HT-29 (cell line): ENCODE data around the gene MS4A3. TPM values are rescaled to one million over a fixed set of nuclear protein-coding genes. Genes with fewer than 3 reads are reported as not detected.
"Not testable (repeated sequence)": the region's sequence is repeated elsewhere in the genome, so short reads cannot be mapped to it uniquely, and the experiment has no call there.

Experiments
- DNase-seq: peaks from one replicate; pipeline ENCODE4 v3.0.0-alpha.2; 2015; ENCODE audit warnings: low spot score
- total RNA-seq: library from RNA; depleted of rRNA; stranded (reverse); fragments of >200 nt; shearing (Covaris generic); gene quantifications from 2 replicates; pipeline ENCODE4 v1.2.3, GENCODE V29; 2014; rRNA removed

The MS4A3 gene, protein sequence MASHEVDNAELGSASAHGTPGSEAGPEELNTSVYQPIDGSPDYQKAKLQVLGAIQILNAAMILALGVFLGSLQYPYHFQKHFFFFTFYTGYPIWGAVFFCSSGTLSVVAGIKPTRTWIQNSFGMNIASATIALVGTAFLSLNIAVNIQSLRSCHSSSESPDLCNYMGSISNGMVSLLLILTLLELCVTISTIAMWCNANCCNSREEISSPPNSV
- not detected in 2 replicates for total RNA-seq

DNA sequence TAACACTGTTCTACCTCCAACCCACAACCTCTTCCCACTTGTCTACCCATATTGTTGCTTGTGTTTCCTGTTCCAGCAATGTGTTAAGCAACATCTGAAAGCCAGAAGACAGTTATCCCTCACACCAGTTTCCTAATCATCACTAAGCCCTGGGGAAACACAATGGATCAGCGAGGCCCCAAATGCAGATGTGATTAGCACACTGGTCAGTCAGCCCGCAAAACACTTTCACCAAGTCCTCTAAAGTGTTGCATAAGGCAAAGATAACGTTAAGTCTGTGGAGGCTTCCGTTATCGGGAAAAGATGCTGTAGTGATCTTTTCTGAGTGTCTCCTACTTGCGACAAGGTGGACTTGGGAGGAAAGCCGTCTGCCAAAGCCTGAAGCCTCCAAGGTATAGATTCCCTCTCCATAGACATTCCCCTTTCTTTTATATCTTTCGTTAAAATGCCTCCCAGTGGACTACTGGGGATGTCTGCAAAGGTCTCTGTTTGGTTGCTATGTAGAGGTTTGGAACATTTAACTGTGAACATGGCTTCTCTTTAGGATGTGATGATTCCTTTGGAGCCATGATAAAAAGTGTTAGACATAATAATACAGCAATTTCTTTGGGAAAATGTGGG lies at the start of gene MS4A3:
TSS of gene MS4A3 (plus strand) at position 317 of the 621 bp plus-strand sequence. CDS start 4,496 bp downstream, outside the sequence.
- no peak for DNase-seq

DNA sequence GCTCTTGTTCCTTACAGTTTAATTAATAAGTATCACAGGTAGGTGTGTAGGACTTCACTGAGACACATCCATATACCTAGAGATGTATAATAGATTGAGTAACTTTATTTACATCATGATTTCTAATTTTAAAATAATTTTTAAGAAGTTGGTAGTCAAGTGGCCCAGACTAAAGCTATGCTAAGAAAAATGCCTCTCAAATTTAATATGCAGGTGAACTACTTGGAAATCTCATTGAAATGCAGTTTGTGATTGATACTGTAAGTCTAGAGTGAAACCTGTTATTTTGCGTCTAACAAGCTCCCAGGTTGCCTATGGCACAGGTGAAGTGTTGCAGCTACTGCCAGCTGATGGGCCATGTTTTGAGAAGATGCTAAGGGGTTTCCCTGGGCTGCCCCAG lies 39.6 kb upstream of the MS4A3 start, which contains the start of gene OOSP4B:
TSS of gene OOSP4B (plus strand) at position 301 of the 400 bp plus-strand sequence.
- no peak for DNase-seq

DNA sequence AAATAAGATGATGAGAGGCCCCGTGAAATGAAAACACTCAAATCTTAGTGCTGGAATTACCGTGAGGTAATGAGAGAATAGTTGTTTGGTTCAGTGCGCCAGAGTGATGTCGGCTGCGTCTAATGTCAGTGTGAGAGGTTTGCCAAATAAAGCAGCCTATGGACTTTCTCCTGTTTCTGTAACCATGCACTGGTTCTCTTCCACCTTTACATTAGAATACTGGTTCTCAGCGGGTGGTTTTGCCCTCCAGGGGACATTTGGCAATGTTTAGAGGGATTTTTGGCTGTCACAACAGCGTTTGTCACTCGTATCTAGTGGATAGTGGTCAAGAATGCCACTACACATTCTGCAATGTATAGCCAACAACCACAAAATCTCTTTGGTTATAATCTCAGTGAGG lies 38.4 kb upstream of the MS4A3 start:
- no peak for DNase-seq

DNA sequence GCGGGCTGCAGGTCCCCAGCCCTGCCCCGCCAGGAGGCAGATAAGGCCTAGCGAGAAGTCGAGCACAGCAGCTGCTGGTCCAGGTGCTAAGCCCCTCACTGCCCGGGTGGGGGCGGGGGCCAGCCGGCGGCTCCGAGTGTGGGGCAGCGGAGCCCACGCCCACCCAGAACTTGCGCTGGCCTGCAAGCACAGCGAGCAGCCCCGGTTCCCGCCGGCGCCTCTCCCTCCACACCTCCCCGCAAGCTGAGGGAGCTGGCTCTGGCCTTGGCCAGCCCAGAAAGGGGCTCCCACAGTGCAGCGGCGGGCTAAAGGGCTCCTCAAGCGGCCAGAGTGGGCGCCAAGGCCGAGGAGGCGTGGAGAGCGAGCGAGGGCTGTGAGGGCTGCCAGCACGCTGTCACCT lies 36.1 kb upstream of the MS4A3 start:
- DNase-seq, result not testable (repeated sequence)

DNA sequence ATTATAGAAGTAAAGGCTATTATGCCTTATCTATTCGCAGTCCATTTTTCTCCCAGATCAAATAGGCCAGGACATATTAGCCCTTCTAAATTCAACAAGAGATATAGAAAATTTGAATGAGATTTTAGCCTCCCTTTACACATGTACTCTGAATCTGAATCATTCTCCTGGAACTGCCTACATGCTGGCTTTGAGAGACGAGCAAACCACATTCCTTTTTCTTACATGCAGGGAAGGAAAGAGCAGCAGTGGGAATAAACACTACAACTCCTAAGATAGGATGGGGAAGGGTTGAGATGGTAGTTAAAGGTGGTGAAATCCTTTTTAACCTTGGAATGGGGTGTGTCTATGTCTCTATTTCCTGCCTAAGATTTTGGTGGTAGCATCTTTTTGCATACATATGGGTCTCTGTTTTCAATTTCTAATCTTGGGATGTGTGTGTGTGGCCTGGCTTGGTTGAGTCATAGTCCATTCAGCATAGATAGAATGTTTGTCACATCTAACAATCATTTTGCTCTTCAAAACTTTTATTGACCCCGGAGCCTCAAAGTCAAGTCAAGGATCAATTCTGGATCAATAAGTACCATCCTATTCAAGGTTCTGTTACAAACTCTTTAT lies 27.3 kb upstream of the MS4A3 start:
- DNase-seq, result no peak

DNA sequence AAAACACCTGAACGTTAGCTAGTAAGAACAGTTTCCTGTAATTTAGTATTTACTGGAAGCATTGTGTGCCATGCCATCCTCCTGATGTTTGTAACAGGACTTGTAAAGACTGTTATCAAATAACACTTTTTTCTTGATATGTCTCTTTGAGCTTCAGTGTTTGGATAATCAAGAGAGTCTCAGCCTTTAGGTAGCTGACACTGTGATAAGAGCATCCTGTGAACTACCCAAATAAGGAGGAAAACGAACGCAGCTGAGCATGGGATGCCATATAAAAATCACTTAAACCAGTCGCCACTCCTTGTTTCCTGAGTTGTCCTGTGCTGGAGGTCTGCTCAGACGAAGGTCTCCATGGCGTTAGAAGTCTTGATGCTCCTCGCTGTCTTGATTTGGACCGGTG lies 16.4 kb upstream of the MS4A3 start, which contains the start of gene OOSP2:
TSS of gene OOSP2 (plus strand) at position 301 of the 400 bp plus-strand sequence. CDS start at position 352, 51 bp downstream.
- no peak for DNase-seq

DNA sequence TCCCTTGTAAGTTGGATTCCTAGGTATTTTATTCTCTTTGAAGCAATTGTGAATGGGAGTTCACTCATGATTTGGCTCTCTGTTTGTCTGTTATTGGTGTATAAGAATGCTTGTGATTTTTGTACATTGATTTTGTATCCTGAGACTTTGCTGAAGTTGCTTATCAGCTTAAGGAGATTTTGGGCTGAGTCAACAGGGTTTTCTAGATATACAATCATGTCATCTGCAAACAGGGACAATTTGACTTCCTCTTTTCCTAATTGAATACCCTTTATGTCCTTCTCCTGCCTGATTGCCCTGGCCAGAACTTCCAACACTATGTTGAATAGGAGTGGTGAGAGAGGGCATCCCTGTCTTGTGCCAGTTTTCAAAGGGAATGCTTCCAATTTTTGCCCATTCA lies 6.0 kb upstream of the MS4A3 start:
- DNase-seq, result not testable (repeated sequence)

DNA sequence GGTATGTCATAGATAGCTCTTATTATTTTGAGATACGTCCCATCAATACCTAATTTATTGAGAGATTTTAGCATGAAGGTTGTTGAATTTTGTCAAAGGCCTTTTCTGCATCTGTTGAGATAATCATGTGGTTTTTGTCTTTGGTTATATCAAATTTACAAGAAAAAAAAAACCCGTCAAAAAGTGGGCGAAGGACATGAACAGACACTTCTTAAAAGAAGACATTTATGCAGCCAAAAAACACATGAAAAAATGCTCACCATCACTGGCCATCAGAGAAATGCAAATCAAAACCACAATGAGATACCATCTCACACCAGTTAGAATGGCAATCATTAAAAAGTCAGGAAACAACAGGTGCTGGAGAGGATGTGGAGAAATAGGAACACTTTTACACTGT lies 5.6 kb upstream of the MS4A3 start:
- not testable (repeated sequence) for DNase-seq

DNA sequence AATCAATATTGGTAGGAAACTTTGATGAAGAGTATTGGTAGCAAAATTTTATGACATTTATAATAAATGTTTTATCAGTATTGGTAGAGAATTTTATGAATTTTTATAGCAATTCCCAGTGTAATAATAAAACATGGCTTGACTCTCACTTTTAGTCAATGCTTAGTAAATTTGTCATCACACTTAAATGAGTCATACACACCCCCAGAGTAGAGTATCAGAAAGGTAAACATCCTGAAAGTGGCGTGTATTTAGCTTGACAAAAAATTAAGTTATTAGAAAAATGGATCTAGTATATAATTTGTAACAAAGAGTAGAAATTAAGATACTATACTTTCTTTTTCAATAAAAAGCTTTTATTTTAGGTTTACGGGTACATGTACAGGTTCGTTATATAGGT lies 2.6 kb downstream of the MS4A3 start:
- no peak for DNase-seq

DNA sequence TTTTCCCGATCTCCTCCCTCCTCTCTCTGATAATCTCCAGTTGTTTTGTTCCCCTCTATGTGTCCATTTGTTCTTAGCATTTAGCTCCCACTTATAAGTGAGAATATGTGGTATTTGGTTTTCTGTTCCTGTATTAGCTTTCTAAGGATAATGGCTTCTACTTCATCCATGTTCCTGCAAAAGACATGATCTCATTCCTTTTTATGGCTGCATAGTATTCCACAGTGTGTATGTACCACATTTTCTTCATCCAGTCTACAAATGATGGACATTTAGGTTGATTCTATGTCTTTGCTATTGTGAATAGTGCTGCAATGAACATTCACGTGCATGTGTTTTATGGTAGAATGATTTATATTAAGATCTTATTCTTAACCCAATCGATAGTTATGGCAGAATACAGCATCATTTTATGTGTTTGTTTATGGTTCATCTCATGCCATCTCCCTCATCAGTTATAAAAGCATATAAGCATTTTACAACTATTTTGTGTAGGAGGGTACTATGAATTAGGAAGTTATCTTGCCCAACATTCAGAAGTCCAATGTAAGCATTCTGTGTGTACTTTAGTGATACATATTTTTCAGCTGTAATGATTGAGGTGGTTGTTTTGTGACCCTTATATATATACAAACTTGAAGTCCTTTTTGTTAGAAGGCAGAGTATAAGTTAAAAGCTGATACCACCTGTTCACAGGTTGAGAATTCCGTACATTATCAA lies 3.2 kb downstream of the MS4A3 start:
- DNase-seq, result no peak

DNA sequence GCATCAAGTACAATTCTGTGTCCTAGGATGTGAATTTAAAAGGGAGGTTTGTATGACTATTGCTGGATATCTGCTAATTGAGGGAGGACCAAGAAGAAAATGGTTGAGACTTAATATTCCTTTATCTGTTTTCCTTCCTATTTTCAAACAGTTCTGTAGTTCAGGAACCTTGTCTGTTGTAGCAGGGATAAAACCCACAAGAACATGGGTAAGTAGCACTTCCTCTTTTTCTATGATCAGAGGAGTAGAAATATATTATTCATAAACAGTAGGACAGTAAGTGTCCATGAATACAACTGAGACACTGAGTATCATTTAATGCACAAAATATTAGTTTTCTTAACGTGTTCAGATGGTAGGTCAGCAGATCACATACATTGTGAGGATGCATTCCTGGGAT lies 7.6 kb downstream of the MS4A3 start:
- no peak for DNase-seq

DNA sequence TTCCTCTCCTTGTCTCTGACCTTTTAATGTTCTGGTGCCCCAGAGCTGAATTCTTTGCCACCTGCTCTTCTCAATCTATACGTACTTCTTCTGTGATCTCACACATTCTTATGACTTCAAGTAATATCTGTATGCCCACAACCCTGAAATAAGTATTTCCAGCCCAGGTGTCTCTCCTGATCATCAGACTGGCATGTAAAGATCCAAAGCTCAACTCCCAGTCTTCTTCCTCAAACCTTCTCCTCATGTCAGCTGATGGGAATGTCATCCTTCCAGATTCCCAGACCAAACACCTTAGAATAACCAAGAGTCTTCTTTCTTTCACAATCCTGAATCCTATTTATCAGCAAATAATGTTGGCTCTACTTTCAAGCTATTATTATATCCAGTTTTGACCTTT lies 9.3 kb downstream of the MS4A3 start:
- DNase-seq, result no peak

DNA sequence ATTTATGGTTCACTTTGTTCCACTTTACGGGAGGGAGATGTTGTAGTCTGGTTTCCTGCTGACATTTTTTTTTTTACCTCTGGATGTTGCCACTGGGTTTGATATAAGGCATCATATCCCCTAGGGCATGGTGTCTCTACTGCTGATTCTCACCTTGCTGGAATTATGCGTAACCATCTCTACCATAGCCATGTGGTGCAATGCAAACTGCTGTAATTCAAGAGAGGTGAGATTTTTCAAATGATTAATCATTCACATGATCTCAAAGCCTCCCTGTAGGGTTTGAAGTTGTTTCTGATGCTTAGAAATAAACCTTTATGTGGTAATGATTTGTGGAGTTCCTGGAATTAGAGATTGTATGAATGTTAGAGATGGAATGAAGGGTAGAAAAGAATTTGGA lies 13.0 kb downstream of the MS4A3 start:
- no peak for DNase-seq

DNA sequence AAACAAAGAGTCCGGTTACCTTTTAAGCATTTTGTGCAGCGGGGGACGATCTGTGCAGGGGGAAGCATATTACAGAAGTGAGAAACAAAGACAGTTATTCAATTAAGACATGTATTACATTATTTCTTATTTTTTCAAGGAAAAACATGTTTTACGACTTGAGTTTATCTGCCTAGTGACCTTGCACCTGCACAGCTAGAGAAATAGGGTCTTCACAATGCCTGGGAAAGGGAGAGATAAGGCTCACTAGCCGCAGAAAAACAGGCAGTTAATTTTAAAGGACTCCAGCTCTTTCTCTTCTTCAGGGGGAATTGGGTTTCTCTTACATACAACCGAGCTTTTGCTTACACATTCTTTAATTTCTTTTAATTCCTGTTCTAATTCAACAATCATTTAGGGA lies 15.2 kb downstream of the MS4A3 start:
- DNase-seq, result not testable (repeated sequence)

DNA sequence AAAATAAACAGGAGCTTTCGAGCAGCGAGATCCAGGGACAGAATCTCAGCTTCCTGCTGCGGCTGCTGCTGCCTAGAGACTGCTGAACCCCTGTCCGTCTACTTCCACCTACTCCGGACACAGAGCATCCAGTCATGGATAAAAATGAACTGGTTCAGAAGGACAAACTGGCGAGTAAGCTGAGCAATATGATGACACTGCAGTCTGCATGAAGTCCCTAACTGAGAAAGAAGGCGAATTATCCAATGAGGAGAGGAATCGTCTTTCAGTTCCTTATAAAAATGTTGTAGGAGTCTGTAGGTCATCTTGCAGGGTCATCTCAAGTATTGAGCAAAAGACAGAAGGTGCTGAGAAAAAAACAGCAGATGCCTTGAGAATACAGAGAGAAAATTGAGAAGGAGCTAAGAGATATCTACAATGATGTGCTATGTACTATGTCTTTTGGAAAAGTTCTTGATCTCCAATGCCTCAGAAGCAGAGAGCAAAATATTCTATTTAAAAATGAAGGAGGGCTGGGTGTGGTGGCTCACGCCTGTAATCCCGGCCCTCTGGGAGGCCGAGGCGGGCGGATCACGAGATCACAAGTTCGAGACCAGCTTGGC lies 20.9 kb downstream of the MS4A3 start:
- no peak for DNase-seq

DNA sequence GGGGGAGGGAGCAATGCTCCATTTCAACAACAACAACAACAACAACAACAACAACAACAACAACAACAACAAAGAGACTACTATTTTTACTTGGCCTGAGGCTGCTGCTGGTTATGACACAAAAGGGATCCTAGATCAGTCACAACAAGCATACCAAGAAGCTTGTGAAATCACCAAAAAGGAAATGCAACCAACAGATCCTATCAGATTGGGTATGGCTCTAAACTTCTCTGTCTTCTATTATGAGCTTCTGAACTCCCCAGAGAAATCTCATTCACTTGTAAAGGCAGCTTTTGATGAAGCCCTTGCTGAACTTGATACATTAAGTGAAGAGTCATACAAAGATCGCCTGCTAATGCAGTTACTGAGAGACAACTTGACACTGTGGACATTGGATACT lies 21.5 kb downstream of the MS4A3 start:
- no peak for DNase-seq

DNA sequence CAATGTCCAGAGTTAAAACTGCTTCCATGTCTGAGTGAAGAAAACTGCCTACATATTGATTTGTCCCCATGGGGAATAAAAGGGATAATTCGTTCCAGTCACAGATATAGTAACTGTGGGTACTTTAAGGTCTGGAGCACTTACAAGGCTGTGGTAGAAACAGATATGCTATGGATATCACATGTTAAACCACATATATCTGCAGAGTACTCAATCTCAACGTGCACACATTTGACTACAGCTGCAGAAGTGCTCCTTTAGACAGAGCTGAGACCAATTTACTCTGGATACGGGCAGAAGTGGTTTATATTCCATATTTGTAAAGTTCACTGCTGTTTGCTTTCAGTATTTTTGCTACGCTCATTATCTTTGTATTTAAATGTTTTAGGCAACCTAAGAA lies 22.3 kb downstream of the MS4A3 start:
- no peak for DNase-seq

DNA sequence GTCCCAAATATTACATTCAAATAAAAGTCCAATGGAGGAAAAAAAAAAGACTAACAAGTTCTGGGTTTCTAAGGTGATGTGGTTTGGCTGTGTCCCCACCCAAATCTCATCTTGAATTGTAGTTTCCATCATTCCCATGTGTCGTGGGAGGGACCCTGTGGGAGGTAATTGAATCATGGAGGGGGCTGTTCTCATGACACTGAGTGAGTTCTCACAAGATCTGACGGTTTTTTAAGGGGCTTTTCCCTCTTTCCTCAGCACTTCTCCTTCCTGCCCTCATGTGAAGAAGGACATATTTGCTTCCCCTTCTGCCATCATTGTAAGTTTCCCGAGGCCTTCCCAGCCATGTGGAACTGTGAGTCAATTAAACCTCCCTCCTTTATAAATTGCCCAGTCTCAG lies 24.1 kb downstream of the MS4A3 start:
- no peak for DNase-seq

DNA sequence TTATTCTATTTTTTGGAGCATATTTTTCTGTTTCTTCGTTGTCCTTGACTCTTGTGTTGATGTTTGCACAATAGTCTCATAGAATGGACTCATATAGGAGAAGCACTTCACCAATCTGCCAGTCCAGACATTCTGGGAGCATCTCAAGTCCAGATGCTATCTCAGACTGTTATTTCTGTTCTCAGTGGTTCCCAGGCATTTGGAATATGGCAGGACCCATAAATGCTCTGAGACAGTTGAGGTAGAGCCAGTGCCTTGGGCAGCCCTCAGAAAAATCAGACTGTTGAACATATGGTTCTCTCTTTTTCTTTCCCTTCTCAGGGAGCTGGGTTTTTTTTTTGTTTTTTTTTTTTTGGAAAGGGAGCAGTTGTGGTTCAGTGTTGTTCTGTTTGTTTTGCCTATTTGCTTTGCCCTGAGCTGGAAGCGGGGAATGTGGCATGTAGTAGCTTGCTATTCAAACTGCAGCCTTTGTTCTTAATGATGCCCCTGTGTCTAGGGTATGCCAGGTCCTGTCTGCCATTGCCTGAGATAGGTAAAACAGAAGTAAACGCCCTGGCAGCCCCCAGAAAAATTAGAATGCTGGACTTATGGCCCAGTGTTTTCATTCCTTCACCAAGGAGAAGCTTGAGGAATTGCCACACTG lies 28.3 kb downstream of the MS4A3 start:
- no peak for DNase-seq

DNA sequence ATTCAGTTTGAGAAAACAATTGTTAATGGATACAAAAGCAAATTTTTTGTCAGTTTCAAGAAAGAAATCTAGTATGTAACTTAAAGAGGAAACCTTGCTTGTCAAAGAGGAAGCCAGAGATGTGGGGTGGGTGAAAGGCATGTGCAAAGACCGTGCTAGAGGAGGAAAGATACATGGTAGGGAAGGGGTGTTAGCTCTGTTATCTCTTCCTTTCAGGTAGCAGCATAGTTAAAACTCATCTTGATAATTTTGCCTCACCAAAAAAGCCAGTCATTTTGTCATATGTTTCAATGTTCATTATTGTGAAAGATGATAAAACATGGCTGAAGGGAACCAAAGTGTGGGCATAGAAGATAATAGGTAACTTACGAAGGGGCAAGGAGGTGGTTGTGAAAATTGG lies 29.4 kb downstream of the MS4A3 start:
- no peak for DNase-seq

DNA sequence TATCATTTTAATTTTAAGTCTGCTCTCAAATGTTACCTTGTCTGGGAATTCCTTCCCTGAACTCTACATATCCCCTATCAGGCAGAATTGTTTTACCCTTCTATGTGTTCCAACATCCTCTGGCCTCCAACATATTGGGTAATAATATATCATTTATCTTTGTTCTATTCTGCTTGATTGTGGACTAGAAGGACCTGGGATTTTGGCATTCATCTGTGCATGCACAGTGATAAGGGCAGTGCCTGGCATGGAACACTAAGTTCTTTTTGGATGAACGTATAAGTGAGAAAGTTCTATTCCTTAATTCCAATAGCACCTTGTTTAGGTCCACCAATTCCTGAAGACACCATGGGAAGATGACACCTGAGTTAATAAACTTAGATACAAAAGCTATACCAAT lies 30.8 kb downstream of the MS4A3 start:
- no peak for DNase-seq
